Sigmoid colon (tissue), 3 donors: Measurements from ENCODE around the gene FRAS1.

Experiments used
- POLR2A ChIP-seq, 2 donors: fragments of 450-650 bp; IDR thresholded peaks; one replicate each; pipeline ENCODE4 v1.6.1; 2016; ENCODE audit warnings: antibody characterized with exemption in 2 of 2, mild to moderate bottlenecking in 2 of 2, moderate library complexity in 2 of 2
- TF ChIP-seq, protein P1 (sequence below), 4 experiments: fragments of 450-650 bp in 3 of 4; fragments of 200-600 bp in 1 of 4; IDR thresholded peaks; one replicate each; pipeline ENCODE4 v1.5.1; 2016 to 2019; ENCODE audit warnings: antibody characterized with exemption in 4 of 4, mild to moderate bottlenecking in 3 of 4, moderate library complexity in 2 of 4

DNA sequence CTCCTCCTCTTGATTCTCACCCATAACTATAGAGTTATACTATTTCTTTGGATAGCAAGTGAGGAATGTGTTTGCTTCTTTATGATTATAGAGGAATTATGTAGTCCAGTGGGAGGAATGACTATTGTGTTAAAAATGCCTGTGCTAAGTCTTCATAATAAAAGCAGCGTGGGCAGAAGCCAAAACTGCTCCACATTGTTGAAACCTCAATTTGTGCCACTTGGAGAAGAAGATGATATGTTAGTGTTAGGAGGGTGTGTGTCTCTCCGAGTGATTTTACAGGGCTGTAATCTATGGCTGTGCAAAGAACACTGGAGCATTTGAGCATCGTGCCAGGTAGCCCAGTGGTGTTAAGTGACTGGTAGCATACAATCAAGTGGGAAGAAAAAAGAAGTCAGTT, 74.3 kb downstream of the FRAS1 start:
- TF ChIP-seq, protein P1, sequence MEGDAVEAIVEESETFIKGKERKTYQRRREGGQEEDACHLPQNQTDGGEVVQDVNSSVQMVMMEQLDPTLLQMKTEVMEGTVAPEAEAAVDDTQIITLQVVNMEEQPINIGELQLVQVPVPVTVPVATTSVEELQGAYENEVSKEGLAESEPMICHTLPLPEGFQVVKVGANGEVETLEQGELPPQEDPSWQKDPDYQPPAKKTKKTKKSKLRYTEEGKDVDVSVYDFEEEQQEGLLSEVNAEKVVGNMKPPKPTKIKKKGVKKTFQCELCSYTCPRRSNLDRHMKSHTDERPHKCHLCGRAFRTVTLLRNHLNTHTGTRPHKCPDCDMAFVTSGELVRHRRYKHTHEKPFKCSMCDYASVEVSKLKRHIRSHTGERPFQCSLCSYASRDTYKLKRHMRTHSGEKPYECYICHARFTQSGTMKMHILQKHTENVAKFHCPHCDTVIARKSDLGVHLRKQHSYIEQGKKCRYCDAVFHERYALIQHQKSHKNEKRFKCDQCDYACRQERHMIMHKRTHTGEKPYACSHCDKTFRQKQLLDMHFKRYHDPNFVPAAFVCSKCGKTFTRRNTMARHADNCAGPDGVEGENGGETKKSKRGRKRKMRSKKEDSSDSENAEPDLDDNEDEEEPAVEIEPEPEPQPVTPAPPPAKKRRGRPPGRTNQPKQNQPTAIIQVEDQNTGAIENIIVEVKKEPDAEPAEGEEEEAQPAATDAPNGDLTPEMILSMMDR (IDR thresholded peaks at IDR 0.05), result no peak
- TF ChIP-seq POLR2A (IDR thresholded peaks at IDR 0.05), result no peak
